OCI-LY3 (cell line): ENCODE measurements around the gene PPP1R14B.

Source experiments
- H2AFZ ChIP-seq: fragments of 200-600, 300-600 bp; shearing (Covaris generic); 2 replicates; pipeline ENCODE4 v1.6.0; 2014; ENCODE audit warnings: antibody characterized with exemption, low read depth, low read length
- H3K27ac ChIP-seq: fragments of 200-600, 300-600 bp; sonication (generic); 2 replicates; pipeline ENCODE4 v1.5.1; 2014; ENCODE audit warnings: mild to moderate bottlenecking, low read length, moderate library complexity, mixed read lengths
- H3K27me3 ChIP-seq: fragments of 200-600, 300-600 bp; sonication (generic); 2 replicates; pipeline ENCODE4 v1.6.1; 2014; ENCODE audit warnings: low read depth, low read length, mixed read lengths
- H3K36me3 ChIP-seq: fragments of 200-600, 300-600 bp; sonication (generic); replicated peaks from 2 replicates; pipeline ENCODE3; 2014; ENCODE audit warnings: low read depth, low read length, mixed read lengths
- H3K4me1 ChIP-seq: fragments of 300-600, 200-600 bp; sonication (generic); 2 replicates; pipeline ENCODE4 v1.6.1; 2014; ENCODE audit warnings: low read length, mixed read lengths
- H3K4me2 ChIP-seq: fragments of 200-600, 300-600 bp; sonication (generic); 2 replicates; pipeline ENCODE4 v1.6.1; 2014; ENCODE audit warnings: low read length, mixed read lengths
- H3K4me3 ChIP-seq: fragments of 300-600, 200-600 bp; sonication (generic); 2 replicates; pipeline ENCODE4 v1.5.1; 2014; ENCODE audit warnings: antibody characterized with exemption, mild to moderate bottlenecking, low read length, moderate library complexity
- H3K79me2 ChIP-seq: fragments of 300-600, 200-600 bp; shearing (Covaris generic); 2 replicates; pipeline ENCODE4 v1.6.1; 2014; ENCODE audit warnings: mild to moderate bottlenecking, low read length, mixed read lengths
- H3K9ac ChIP-seq: fragments of 300-600, 200-600 bp; shearing (Covaris generic); 2 replicates; pipeline ENCODE4 v1.6.0; 2014; ENCODE audit warnings: mild to moderate bottlenecking, low read length, moderate library complexity
- H3K9me3 ChIP-seq: fragments of 200-600, 300-600 bp; shearing (Covaris generic); 2 replicates; pipeline ENCODE4 v1.6.1; 2014; ENCODE audit warnings: low read length, mixed read lengths; ENCODE audit not compliant: insufficient read depth
- H4K20me1 ChIP-seq: fragments of 200-600, 300-600 bp; sonication (generic); 2 replicates; pipeline ENCODE4 v1.6.1; 2016; ENCODE audit warnings: low read length, mixed read lengths; ENCODE audit not compliant: insufficient read depth
- CTCF ChIP-seq: fragments of 200-600, 300-600 bp; sonication (generic); IDR thresholded peaks from 2 replicates; pipeline ENCODE4 v1.5.1; 2014; ENCODE audit warnings: antibody characterized with exemption, low read length, low read depth
- EZH2phosphoT487 ChIP-seq: fragments of 200-600 bp; shearing (Covaris generic); IDR thresholded peaks from 2 replicates; pipeline ENCODE4 v1.6.1; 2018; ENCODE audit warnings: antibody characterized with exemption, mixed run types, low read depth

Gene PPP1R14B

GRCh38 chr11:64258356-64258755 lies 11.6 kb upstream of the PPP1R14B start:
- no peak overlapping the region for H3K27ac ChIP-seq
- no peak overlapping the region for H3K9ac ChIP-seq
- H3K79me2 ChIP-seq = peaks cover 4% of the 10 kb centered on the region
- H4K20me1 ChIP-seq = 0 out of 2 replicates have a peak, but pooled peaks cover 5% of the 10 kb centered on the region
- H3K9me3 ChIP-seq = no peaks in the 10 kb centered on the region
- no peak overlapping the region for H2AFZ ChIP-seq
- no peak overlapping the region for H3K4me2 ChIP-seq
- no peak for TF ChIP-seq EZH2phosphoT487
- no peak for TF ChIP-seq CTCF
- H3K36me3 ChIP-seq = peaks cover 56% of the 10 kb centered on the region
- no peak overlapping the region for H3K4me3 ChIP-seq
- no peaks in the 10 kb centered on the region for H3K27me3 ChIP-seq
- H3K4me1 ChIP-seq = peaks cover 23% of the 10 kb centered on the region

GRCh38 chr11:64256300-64256699 lies 9.6 kb upstream of the PPP1R14B start:
- H2AFZ ChIP-seq = no peak overlapping the region
- H3K36me3 ChIP-seq = peaks cover 37% of the 10 kb centered on the region
- H3K79me2 ChIP-seq = peaks cover 22% of the 10 kb centered on the region
- TF ChIP-seq CTCF (no peak), EZH2phosphoT487 (no peak)
- no peak overlapping the region for H3K4me2 ChIP-seq
- H3K4me3 ChIP-seq = no peak overlapping the region
- H3K27ac ChIP-seq = no peak overlapping the region
- H4K20me1 ChIP-seq = peaks cover 11% of the 10 kb centered on the region; the same call in 1 of the 2 replicates
- H3K4me1 ChIP-seq = peaks cover 33% of the 10 kb centered on the region
- no peaks in the 10 kb centered on the region for H3K9me3 ChIP-seq
- no peaks in the 10 kb centered on the region for H3K27me3 ChIP-seq
- H3K9ac ChIP-seq = no peak overlapping the region

- H3K4me1 ChIP-seq = peaks cover 36% of the 10 kb centered on the region
- H3K27ac ChIP-seq = no peak overlapping the region
- H2AFZ ChIP-seq = no peak overlapping the region
- no peaks in the 10 kb centered on the region for H3K27me3 ChIP-seq
- no peak for TF ChIP-seq CTCF
- no peak for TF ChIP-seq EZH2phosphoT487
- H3K36me3 ChIP-seq = peaks cover 31% of the 10 kb centered on the region
- H3K4me3 ChIP-seq = no peak overlapping the region
- no peak overlapping the region for H3K9ac ChIP-seq
- H4K20me1 ChIP-seq = peaks cover 11% of the 10 kb centered on the region; the same call in 1 of the 2 replicates
- H3K4me2 ChIP-seq = no peak overlapping the region
- peaks cover 22% of the 10 kb centered on the region for H3K79me2 ChIP-seq
- H3K9me3 ChIP-seq = no peaks in the 10 kb centered on the region
These were observed 8.7 kb upstream of the PPP1R14B start for GRCh38 chr11:64255135-64256128.

- TF ChIP-seq CTCF = no peak
- no peak for TF ChIP-seq EZH2phosphoT487
These were observed 7.6 kb upstream of the PPP1R14B start for GRCh38 chr11:64254326-64254725.

More at GRCh38 chr11:64254326-64254725, 7.6 kb upstream of the PPP1R14B start:
- H3K4me1 ChIP-seq = peaks cover 32% of the 10 kb centered on the region
- H3K36me3 ChIP-seq = peaks cover 21% of the 10 kb centered on the region
- H2AFZ ChIP-seq = no peak overlapping the region
- no peak overlapping the region for H3K4me3 ChIP-seq
- peaks cover 22% of the 10 kb centered on the region for H3K79me2 ChIP-seq
- peaks cover 11% of the 10 kb centered on the region; the same call in 1 of the 2 replicates for H4K20me1 ChIP-seq
- H3K9ac ChIP-seq = no peak overlapping the region
- H3K4me2 ChIP-seq = no peak overlapping the region
- no peak overlapping the region for H3K27ac ChIP-seq
- H3K9me3 ChIP-seq = no peaks in the 10 kb centered on the region
- H3K27me3 ChIP-seq = no peaks in the 10 kb centered on the region
